CD4-positive, alpha-beta T cell (primary cell): ENCODE results near the gene MYT1. TPM values are rescaled to one million over a fixed set of nuclear protein-coding genes. Genes with fewer than 3 reads are reported as not detected.
"Not testable (repeated sequence)": the region's sequence is repeated elsewhere in the genome, so short reads cannot be mapped to it uniquely, and the experiment has no call there.

Source experiments
- ATAC-seq: fragments of 200-7000 bp; cut with Tn5 transposase; one replicate; pipeline ENCODE4 v1.10.0; 2022; ENCODE audit warnings: mild to moderate bottlenecking; ENCODE audit not compliant: poor library complexity
- CTCF ChIA-PET: fragments of 350-600 bp; sonication (Branson Sonifier 250); formaldehyde crosslinking; loops from one replicate; lab custom pipeline; 2021; ENCODE audit warnings: antibody characterized with exemption, inconsistent platforms; lab: Charles Lee
- POLR2A ChIA-PET: fragments of 350-600 bp; sonication (Branson Sonifier 250); formaldehyde crosslinking; loops from one replicate; lab custom pipeline; 2021; ENCODE audit warnings: antibody characterized with exemption, inconsistent platforms; lab: Charles Lee
- DNase-seq, 14 experiments: peaks; one replicate each; pipeline ENCODE4 v3.0.0-alpha.2; 2013 to 2020; ENCODE audit warnings: mixed read lengths in 2 of 14
- H3K27ac ChIP-seq, 2 donors: one replicate each; pipeline versions ENCODE4 v1.5.1 to v1.7.0; 2013; ENCODE audit warnings: low read length in 2 of 2, low read depth in 1 of 2, mild to moderate bottlenecking in 1 of 2
- H3K27me3 ChIP-seq, 2 experiments: 1 replicate in 1 of 2; 2 replicates in 1 of 2; pipeline versions ENCODE4 v1.6.1 to v1.7.0; 2013; ENCODE audit warnings: low read length in 2 of 2, control low read depth in 1 of 2, mild to moderate bottlenecking in 1 of 2, moderate library complexity in 1 of 2; ENCODE audit not compliant: insufficient read depth in 2 of 2, control insufficient read depth in 1 of 2
- H3K36me3 ChIP-seq: one replicate; pipeline ENCODE4 v1.6.1; 2013; ENCODE audit warnings: low read length, control low read depth; ENCODE audit not compliant: insufficient read depth
- H3K4me1 ChIP-seq: one replicate; pipeline ENCODE4 v1.6.1; 2013; ENCODE audit warnings: low read length, control low read depth; ENCODE audit not compliant: insufficient read depth
- H3K4me3 ChIP-seq: one replicate; pipeline ENCODE4 v1.5.1; 2013; ENCODE audit warnings: mild to moderate bottlenecking, low read length, moderate library complexity
- H3K9me3 ChIP-seq, 2 experiments: 1 replicate in 1 of 2; 2 replicates in 1 of 2; pipeline versions ENCODE4 v1.6.1 to v1.7.0; 2013; ENCODE audit warnings: low read length in 2 of 2, mild to moderate bottlenecking in 2 of 2, control low read depth in 1 of 2, moderate library complexity in 1 of 2; ENCODE audit not compliant: control insufficient read depth in 1 of 2, insufficient read depth in 1 of 2
- H3K27ac Mint-ChIP-seq: one replicate; pipeline ENCODE4 v1.8.0; 2020; ENCODE audit warnings: mixed read lengths
- H3K27me3 Mint-ChIP-seq: one replicate; pipeline ENCODE4 v1.8.0; 2021; ENCODE audit warnings: mixed read lengths
- H3K36me3 Mint-ChIP-seq: one replicate; pipeline ENCODE4 v1.8.0; 2021; ENCODE audit warnings: low read depth, mixed read lengths
- H3K4me1 Mint-ChIP-seq: one replicate; pipeline ENCODE4 v1.8.0; 2021; ENCODE audit warnings: low read depth, mixed read lengths
- H3K4me3 Mint-ChIP-seq: one replicate; pipeline ENCODE4 v1.8.0; 2020; ENCODE audit warnings: mild to moderate bottlenecking, mixed read lengths
- H3K9me3 Mint-ChIP-seq: one replicate; pipeline ENCODE4 v1.8.0; 2020; ENCODE audit warnings: mixed read lengths
- intact Hi-C, 2 experiments: fragments of 100-400 bp; cut with DNase I in 1 of 2; cut with micrococcal nuclease in 1 of 2; formaldehyde crosslinking; loops; one replicate each; pipeline versions ENCODE4 v1.15.1 to v1.9.0; 2023 to 2025; cut with DNase I, micrococcal nuclease
- total RNA-seq, 174 experiments: library from RNA in 2 of 174; stranded (reverse) in 2 of 174; gene quantifications; one replicate each; pipeline ENCODE4 v1.2.3 and lab custom pipeline; 2021 to 2026
- TF ChIP-seq, protein P1 (sequence below): fragments of 200-600 bp; IDR thresholded peaks from one replicate; pipeline ENCODE4 v1.8.0; 2022; ENCODE audit warnings: antibody characterized with exemption, mild to moderate bottlenecking

The MYT1 gene
- total RNA-seq, 2 experiments from 2014 or later = 1.0 TPM; not detected in 1

DNA sequence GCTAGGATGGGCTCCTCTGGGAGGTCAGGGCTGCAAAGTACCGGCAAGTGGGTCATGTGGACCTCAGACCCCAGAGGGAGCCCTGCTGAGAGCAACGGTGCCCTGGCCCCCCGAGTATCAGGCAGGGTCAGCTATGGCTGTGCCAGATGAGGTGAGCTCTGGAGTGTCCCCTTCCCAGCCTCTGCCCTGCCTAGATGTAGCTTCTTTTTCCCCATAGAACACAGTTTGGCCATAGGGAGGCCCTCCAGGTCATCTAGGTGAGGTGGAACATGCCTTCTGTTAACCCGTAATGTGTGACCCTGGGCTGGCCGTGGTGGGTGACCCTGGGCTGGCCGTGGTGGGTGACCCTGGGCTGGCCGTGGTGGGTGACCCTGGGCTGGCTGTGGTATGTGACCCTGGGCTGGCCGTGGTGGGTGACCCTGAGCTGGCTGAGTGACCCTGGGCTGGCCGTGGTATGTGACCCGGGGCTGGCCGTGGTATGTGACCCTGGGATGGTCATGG lies 70.1 kb downstream of the MYT1 start:
- peaks cover 16% of the 10 kb centered on the region for H3K4me1 Mint-ChIP-seq
- no peak overlapping the region for H3K27ac Mint-ChIP-seq
- ATAC-seq (no peak), DNase-seq (no peak)
- H3K9me3 Mint-ChIP-seq = no peaks in the 10 kb centered on the region
- Histone ChIP-seq H3K36me3 (no peaks in the 10 kb centered on the region), H3K4me3 (no peak overlapping the region), H3K27me3 (no peaks in the 10 kb centered on the region), H3K4me1 (peaks cover 11% of the 10 kb centered on the region), H3K9me3 (no peaks in the 10 kb centered on the region), H3K27ac (no peak overlapping the region)
- no peak overlapping the region for H3K4me3 Mint-ChIP-seq
- TF ChIP-seq, protein P1, sequence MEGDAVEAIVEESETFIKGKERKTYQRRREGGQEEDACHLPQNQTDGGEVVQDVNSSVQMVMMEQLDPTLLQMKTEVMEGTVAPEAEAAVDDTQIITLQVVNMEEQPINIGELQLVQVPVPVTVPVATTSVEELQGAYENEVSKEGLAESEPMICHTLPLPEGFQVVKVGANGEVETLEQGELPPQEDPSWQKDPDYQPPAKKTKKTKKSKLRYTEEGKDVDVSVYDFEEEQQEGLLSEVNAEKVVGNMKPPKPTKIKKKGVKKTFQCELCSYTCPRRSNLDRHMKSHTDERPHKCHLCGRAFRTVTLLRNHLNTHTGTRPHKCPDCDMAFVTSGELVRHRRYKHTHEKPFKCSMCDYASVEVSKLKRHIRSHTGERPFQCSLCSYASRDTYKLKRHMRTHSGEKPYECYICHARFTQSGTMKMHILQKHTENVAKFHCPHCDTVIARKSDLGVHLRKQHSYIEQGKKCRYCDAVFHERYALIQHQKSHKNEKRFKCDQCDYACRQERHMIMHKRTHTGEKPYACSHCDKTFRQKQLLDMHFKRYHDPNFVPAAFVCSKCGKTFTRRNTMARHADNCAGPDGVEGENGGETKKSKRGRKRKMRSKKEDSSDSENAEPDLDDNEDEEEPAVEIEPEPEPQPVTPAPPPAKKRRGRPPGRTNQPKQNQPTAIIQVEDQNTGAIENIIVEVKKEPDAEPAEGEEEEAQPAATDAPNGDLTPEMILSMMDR = no peak
- intact Hi-C loops = no loop called here
- no peaks in the 10 kb centered on the region for H3K36me3 Mint-ChIP-seq
- no peaks in the 10 kb centered on the region for H3K27me3 Mint-ChIP-seq
- POLR2A ChIA-PET = no interaction called here
- CTCF ChIA-PET = no interaction called here

DNA sequence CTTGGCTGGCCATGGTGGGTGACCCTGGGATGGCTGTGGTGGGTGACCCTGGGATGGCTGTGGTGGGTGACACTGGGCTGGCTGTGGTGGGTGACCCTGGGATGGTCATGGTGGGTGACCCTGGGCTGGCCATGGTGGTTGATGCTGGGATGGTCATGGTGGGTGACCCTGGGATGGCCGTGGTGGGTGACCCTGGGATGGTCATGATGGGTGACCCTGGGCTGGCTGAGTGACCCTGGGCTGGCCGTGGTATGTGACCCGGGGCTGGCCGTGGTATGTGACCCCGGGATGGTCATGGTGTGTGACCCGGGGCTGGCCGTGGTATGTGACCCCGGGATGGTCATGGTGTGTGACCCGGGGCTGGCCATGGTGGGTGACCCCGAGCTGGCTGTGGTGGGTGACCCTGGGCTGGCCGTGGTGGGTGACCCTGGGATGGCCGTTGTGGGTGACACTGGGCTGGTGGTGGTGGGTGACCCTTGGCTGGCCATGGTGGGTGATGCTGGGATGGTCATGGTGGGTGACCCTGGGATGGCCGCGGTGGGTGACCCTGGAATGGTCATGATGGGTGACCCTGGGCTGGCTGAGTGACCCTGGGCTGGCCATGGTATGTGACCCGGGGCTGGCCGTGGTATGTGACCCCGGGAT lies 70.8 kb downstream of the MYT1 start:
- POLR2A ChIA-PET, ATAC-seq, H3K27ac ChIP-seq, H3K27ac Mint-ChIP-seq, DNase-seq, H3K27me3 Mint-ChIP-seq, CTCF ChIA-PET, H3K4me3 ChIP-seq, intact Hi-C loops, H3K9me3 Mint-ChIP-seq, H3K36me3 Mint-ChIP-seq, H3K9me3 ChIP-seq, H3K4me3 Mint-ChIP-seq, H3K27me3 ChIP-seq, H3K36me3 ChIP-seq: not testable (repeated sequence)
- peaks cover 11% of the 10 kb centered on the region for H3K4me1 ChIP-seq
- H3K4me1 Mint-ChIP-seq = peaks cover 16% of the 10 kb centered on the region

DNA sequence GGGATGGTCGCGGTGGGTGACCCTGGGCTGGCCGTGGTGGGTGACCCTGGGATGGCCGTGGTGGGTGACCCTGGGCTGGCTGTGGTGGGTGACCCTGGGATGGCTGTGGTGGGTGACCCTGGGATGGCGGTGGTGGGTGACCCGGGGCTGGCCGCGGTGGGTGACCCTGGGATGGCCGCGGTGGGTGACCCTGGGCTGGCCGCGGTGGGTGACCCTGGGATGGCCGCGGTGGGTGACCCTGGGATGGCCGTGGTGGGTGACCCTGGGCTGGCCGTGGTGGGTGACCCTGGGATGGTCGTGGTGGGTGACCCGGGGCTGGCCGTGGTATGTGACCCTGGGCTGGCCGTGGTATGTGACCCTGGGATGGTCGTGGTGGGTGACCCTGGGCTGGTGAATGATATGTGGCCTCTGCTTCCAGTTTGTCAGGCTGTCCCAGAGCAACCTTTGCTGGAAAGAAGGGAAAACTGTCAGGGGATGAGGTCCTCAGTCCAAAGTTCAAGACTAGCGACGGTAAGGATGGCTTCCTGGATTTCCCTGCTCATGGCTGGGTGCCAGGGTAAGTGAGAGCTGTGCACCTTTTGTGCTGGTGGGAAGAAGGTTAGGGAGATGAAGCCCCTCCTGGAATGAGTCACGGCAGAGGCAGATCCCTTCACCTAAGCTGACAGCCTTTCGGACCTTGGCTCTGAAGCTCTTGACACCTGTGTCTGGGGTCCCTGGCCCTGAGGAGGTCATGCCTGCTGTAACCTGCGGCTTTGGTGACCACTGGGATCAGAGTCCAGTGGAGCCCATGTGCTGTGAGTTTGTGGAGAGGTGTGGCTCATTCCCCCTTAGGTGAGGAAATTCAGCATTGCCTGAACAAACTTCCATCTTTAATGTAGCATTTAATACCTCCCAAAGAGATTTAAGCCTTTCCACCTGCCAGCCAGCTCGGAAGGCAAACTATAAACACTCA lies 72.2 kb downstream of the MYT1 start:
- H3K4me3 Mint-ChIP-seq = no peak overlapping the region
- DNase-seq = no peak
- no peaks in the 10 kb centered on the region for H3K9me3 Mint-ChIP-seq
- no peak overlapping the region for H3K4me3 ChIP-seq
- H3K9me3 ChIP-seq = no peaks in the 10 kb centered on the region
- H3K4me1 Mint-ChIP-seq = peaks cover 13% of the 10 kb centered on the region
- ATAC-seq = no peak
- no peak overlapping the region for H3K27ac ChIP-seq
- TF ChIP-seq, protein P1 = no peak
- H3K27me3 ChIP-seq = no peaks in the 10 kb centered on the region
- ChIA-PET CTCF (no interaction called here), POLR2A (interaction anchor here (0.5 kb wide), 1 partner anchor 10 kb away, joined by 3 read pairs; no protein-coding TSS in a partner anchor)
- H3K27me3 Mint-ChIP-seq = no peaks in the 10 kb centered on the region
- no peaks in the 10 kb centered on the region for H3K36me3 Mint-ChIP-seq
- peaks cover 11% of the 10 kb centered on the region for H3K4me1 ChIP-seq
- H3K27ac Mint-ChIP-seq = no peak overlapping the region
- no peaks in the 10 kb centered on the region for H3K36me3 ChIP-seq
- intact Hi-C loops = no loop called here
